Measurements from ENCODE around the gene MYCBPAP. TPM values are rescaled to one million over a fixed set of nuclear protein-coding genes. Genes with fewer than 3 reads are reported as not detected.

MYCBPAP gene
- total and polyA plus RNA-seq, 11 donors: 0.29 to 2.4 (median 0.76) TPM; not detected in 1

GRCh38 chr17:50580646-50581045 lies 72.4 kb downstream of the MYCBPAP start:
- intact Hi-C loops (cut with DNase I): no loop called here
- WGBS, 4 donors: 90 to 95% (median 93%) methylated on average over 9 of the region's 9 CpGs
- TF ChIP-seq POLR2A (IDR thresholded peaks at IDR 0.05) (no peak), CTCF (IDR thresholded peaks at IDR 0.05) (no peak)
- Histone ChIP-seq H3K27ac (no peak overlapping the region), H3K9me3 (no peaks in the 10 kb centered on the region), H3K27me3 (peaks cover 0 to 3% (median 0%) of the 10 kb centered on the region in 9 donors), H3K4me3 (no peak overlapping the region), H3K4me1 (peaks cover 0 to 26% (median 0%) of the 10 kb centered on the region in 12 donors), H3K36me3 (no peaks in the 10 kb centered on the region)
- DNase-seq (no peak), ATAC-seq (no peak)

Other genes starting within 250 kb of the MYCBPAP start
- gene TMEM92, start 234.0 kb upstream of the MYCBPAP start, total RNA-seq: not detected
- under 1 TPM in 1 of 2 donors, not detected in 1; 0.11 TPM for gene TMEM92, start 234.0 kb upstream of the MYCBPAP start, polyA plus RNA-seq
- gene XYLT2, start 162.3 kb upstream of the MYCBPAP start, total RNA-seq: 10 to 100 TPM; 11.3 to 19.2 (median 13.9) TPM
- gene XYLT2, start 162.3 kb upstream of the MYCBPAP start, polyA plus RNA-seq: 1 to 10 TPM; 9.5 to 9.9 TPM
- gene MRPL27, start 135.3 kb upstream of the MYCBPAP start, total RNA-seq: 10 to 100 TPM; 52.9 to 91.6 (median 65.3) TPM
- gene MRPL27, start 135.3 kb upstream of the MYCBPAP start, polyA plus RNA-seq: 100 to 1,000 TPM; 190 to 243 TPM
- 1 to 10 TPM in 1 of 9 donors, under 1 TPM in 2, not detected in 6; 0.70 to 3.4 (median 0.75) TPM for gene EME1, start 135.2 kb upstream of the MYCBPAP start, total RNA-seq
- under 1 TPM; 0.22 to 0.72 TPM for gene EME1, start 135.2 kb upstream of the MYCBPAP start, polyA plus RNA-seq
- 10 to 100 TPM; 19.6 to 50.9 (median 28.6) TPM for gene LRRC59, start 110.9 kb upstream of the MYCBPAP start, total RNA-seq
- gene LRRC59, start 110.9 kb upstream of the MYCBPAP start, polyA plus RNA-seq: 100 to 1,000 TPM in 1 of 2 donors, 10 to 100 TPM in 1; 13.7 to 150 TPM
- 10 to 100 TPM in 8 of 9 donors, 1 to 10 TPM in 1; 7.3 to 31.6 (median 17.4) TPM for gene ACSF2, start 82.2 kb upstream of the MYCBPAP start, total RNA-seq
- gene ACSF2, start 82.2 kb upstream of the MYCBPAP start, polyA plus RNA-seq: 10 to 100 TPM in 1 of 2 donors, 1 to 10 TPM in 1; 6.5 to 20.0 TPM
- gene CHAD, start 39.6 kb upstream of the MYCBPAP start, total RNA-seq: under 1 TPM in 2 of 9 donors, not detected in 7; 0.15 to 0.27 TPM
- under 1 TPM in 1 of 2 donors, not detected in 1; 0.15 TPM for gene CHAD, start 39.6 kb upstream of the MYCBPAP start, polyA plus RNA-seq
- 10 to 100 TPM; 30.9 to 50.0 (median 42.8) TPM for gene RSAD1, start 29.6 kb upstream of the MYCBPAP start, total RNA-seq
- gene RSAD1, start 29.6 kb upstream of the MYCBPAP start, polyA plus RNA-seq: 10 to 100 TPM; 36.2 to 43.7 TPM
- gene EPN3, start 24.3 kb downstream of the MYCBPAP start, total RNA-seq: 10 to 100 TPM in 6 of 9 donors, 1 to 10 TPM in 3; 8.9 to 29.5 (median 12.6) TPM
- gene EPN3, start 24.3 kb downstream of the MYCBPAP start, polyA plus RNA-seq: 10 to 100 TPM in 1 of 2 donors, 1 to 10 TPM in 1; 9.0 to 22.1 TPM
- 10 to 100 TPM; 21.6 to 83.0 (median 67.1) TPM for gene SPATA20, start 38.7 kb downstream of the MYCBPAP start, total RNA-seq
- 10 to 100 TPM; 13.8 to 52.3 TPM for gene SPATA20, start 38.7 kb downstream of the MYCBPAP start, polyA plus RNA-seq
- under 1 TPM in 8 of 9 donors, not detected in 1; 0.02 to 0.48 (median 0.14) TPM for gene CACNA1G, start 52.3 kb downstream of the MYCBPAP start, total RNA-seq
- under 1 TPM; 0.04 to 0.11 TPM for gene CACNA1G, start 52.3 kb downstream of the MYCBPAP start, polyA plus RNA-seq
- 10 to 100 TPM in 1 of 9 donors, 1 to 10 TPM in 4, under 1 TPM in 3, not detected in 1; 0.20 to 21.6 (median 1.3) TPM for gene ABCC3, start 126.4 kb downstream of the MYCBPAP start, total RNA-seq
- 1 to 10 TPM in 1 of 2 donors, under 1 TPM in 1; 0.50 to 1.4 TPM for gene ABCC3, start 126.4 kb downstream of the MYCBPAP start, polyA plus RNA-seq
- gene ANKRD40, start 199.5 kb downstream of the MYCBPAP start, total RNA-seq: 10 to 100 TPM; 38.8 to 55.4 (median 47.2) TPM
- gene ANKRD40, start 199.5 kb downstream of the MYCBPAP start, polyA plus RNA-seq: 10 to 100 TPM; 22.2 to 48.2 TPM
- gene LUC7L3, start 211.2 kb downstream of the MYCBPAP start, total RNA-seq: 10 to 100 TPM; 16.5 to 55.5 (median 52.1) TPM
- 10 to 100 TPM; 33.4 to 89.0 TPM for gene LUC7L3, start 211.2 kb downstream of the MYCBPAP start, polyA plus RNA-seq